H1 (cell line): Measurements from ENCODE around the gene SCAPER. TPM values are rescaled to one million over a fixed set of nuclear protein-coding genes. Genes with fewer than 3 reads are reported as not detected.

Experiments used
- ASH2L ChIP-seq: fragments of 200-600, 300-600 bp; sonication (generic); IDR thresholded peaks from one replicate; pipeline ENCODE4 v1.7.1; 2017; ENCODE audit warnings: low read length
- BCL11A ChIP-seq, 2 experiments: IDR thresholded peaks; one replicate each; pipeline ENCODE4 v1.6.1; 2011; ENCODE audit warnings: low read depth in 2 of 2, low read length in 2 of 2, mild to moderate bottlenecking in 2 of 2
- CEBPB ChIP-seq: IDR thresholded peaks from 2 replicates; pipeline ENCODE4 v1.6.1; 2012; ENCODE audit warnings: low read depth, low read length
- GTF2F1 ChIP-seq: IDR thresholded peaks from 2 replicates; pipeline ENCODE4 v1.6.1; 2012; ENCODE audit warnings: low read depth, low read length, improper control_type of control experiment, borderline replicate concordance
- HDAC2 ChIP-seq, 2 experiments: fragments of 300-600 bp in 1 of 2; sonication (generic) in 1 of 2; IDR thresholded peaks; 2 replicates each; pipeline ENCODE4 v1.6.1; 2011 to 2012; ENCODE audit warnings: low read depth in 2 of 2, low read length in 2 of 2, mild to moderate bottlenecking in 2 of 2, moderate library complexity in 2 of 2, borderline replicate concordance in 1 of 2, inconsistent platforms in 1 of 2
- RXRA ChIP-seq: IDR thresholded peaks from 2 replicates; pipeline ENCODE4 v1.6.1; 2011; ENCODE audit warnings: low read depth, mild to moderate bottlenecking, low read length, moderate library complexity; ENCODE audit not compliant: insufficient read depth
- SIRT6 ChIP-seq: IDR thresholded peaks from one replicate; pipeline ENCODE4 v1.7.1; 2012; ENCODE audit warnings: low read length, inconsistent platforms
- TAF1 ChIP-seq: IDR thresholded peaks from 2 replicates; pipeline ENCODE4 v1.6.1; 2011; ENCODE audit warnings: mild to moderate bottlenecking, low read depth, low read length
- YY1 ChIP-seq: IDR thresholded peaks from 2 replicates; pipeline ENCODE4 v1.6.1; 2011; ENCODE audit warnings: low read depth, mild to moderate bottlenecking, low read length
- polyA plus RNA-seq, 7 experiments: library from polyadenylated mRNA; depleted of rRNA in 3 of 7; stranded (reverse) in 5 of 7; unstranded in 2 of 7; fragments of >200 nt in 5 of 7; fragments of 200-250 nt in 2 of 7; gene quantifications; 1 replicate in 5 of 7; 2 replicates in 1 of 7; 4 replicates in 1 of 7; pipeline versions ENCODE4 v1.2.1 to v1.2.3, GENCODE V29; 2011 to 2013; ENCODE audit warnings: missing spikeins in 2 of 7, mixed read lengths in 2 of 7
- total RNA-seq: library from RNA; stranded (reverse); fragmentation: NEBNext Ultra II Directional; extraction: Animal tissue kit (Norgen Biotek cat#: 25700); gene quantifications from 2 replicates; pipeline ENCODE4 v1.2.1, GENCODE V29; 2021

SCAPER gene
- total and polyA plus RNA-seq, 2 of the 8 experiments (the other 6 are each of a cell fraction or from before 2014, with no cell fraction given): 1.6 to 6.8 TPM

GRCh38 chr15:76533060-76533820 lies 371.9 kb downstream of the SCAPER start (continued):
- TF ChIP-seq GTF2F1 (no peak), TAF1 (no peak), YY1 (no peak), CEBPB (no peak), ASH2L (no peak), RXRA (no peak), HDAC2 (IDR thresholded peaks at IDR 0.05; ENCODE audit: borderline replicate concordance in 1 of 2, low read depth in 2 of 2, low read length in 2 of 2) (no peak), SIRT6 (no peak), BCL11A (IDR thresholded peaks at IDR 0.05; ENCODE audit: low read depth in 2 of 2, low read length in 2 of 2) (no peak)
- TF ChIP-seq, all 59 proteins: peak for 0
